ENCODE results near the gene PLIN1.

GRCh38 chr15:89627256-89627970, 51.8 kb downstream of the PLIN1 start:
- TF ChIP-seq CTCF (IDR thresholded peaks at IDR 0.05) (no peak), POLR2A (IDR thresholded peaks at IDR 0.05) (no peak)

All from transverse colon (tissue), 3 donors.